GM18499 (cell line): ENCODE results near the gene SEMA4C.

Source experiments
- ATAC-seq: cut with Tn5 transposase; IDR thresholded peaks from one replicate; pipeline ENCODE4 v1.9.1; 2021; ENCODE audit warnings: moderate number of reproducible peaks; ENCODE audit not compliant: insufficient read depth, unreplicated experiment

Gene SEMA4C

DNA sequence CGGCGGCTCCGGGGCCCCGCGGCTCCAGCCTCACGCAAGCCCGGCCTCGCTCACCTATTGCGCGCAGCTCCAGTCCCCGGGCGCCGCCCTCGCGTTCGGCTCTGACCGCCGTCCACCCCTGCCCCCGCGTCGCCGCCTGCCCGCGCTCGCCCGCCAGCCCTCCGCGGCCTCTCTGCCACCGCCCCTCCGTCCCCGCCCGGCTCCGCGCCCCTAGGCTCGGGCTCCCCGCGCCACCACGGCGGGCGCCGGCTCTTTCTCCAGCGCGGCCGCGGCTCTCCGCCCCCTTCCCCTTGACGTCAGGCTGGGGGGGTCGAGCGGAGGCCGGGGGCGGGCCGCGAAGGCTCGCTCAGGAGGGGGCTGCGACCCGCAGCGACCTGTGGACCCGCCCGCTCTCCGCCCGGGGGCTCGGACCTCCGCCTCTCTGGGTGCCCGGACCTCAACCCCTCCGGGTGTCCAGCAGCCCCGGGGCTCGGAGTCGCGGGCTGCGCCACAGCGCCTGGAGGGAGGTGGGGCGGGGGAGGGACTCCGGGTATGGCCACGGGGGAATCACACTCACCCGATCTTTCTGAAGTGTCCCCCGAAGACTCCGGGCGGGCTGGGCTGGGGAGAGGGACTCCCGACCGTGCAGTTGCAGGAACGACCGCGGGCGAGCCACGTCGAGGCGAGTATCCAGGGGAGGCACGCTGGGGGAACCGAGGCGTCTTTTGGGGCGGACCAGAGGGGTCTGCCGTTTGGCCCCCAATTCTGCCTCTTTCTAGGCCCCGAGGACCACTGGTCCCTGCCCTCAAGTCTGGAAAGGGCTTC lies at the start of gene SEMA4C:
Gene SEMA4C, minus strand, starts transcription at position 259 of the 804 bp plus-strand sequence. CDS start 2,194 bp downstream, outside the sequence.
- ATAC-seq: no peak

- ATAC-seq: no peak
Observed at GRCh38 chr2:96918754-96919550, 49.1 kb upstream of the SEMA4C start.

DNA sequence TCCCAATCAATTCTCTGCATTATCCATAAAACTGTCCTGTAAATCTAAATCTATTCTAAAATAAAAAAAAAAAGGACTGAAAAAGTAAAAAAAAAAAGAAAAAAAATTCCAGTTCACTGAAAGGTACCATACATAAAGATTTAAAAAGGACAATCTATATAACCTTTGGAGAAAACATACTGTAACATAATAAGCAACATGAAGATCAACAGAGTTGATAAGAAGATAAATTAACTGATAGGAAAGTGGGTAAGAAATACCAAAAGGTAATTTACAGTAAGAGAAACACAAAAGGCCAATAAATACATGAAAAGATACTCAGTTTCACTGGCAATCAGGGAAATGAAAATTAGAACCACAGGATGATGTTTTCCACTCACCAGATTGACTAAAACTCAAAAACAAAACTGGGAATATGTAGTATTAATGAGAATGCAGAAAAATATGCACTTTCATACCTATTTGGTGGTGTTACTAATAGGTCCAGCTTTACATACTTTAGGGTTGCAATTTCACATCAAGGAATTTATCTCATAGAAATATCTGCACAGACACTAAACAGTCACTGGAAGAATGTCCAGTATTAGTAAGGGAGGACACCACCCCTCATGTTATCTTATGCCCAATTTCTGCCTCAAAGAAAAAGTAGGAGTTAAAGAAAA lies 48.3 kb upstream of the SEMA4C start:
- no peak for ATAC-seq

GRCh38 chr2:96916646-96917543 lies 47.0 kb upstream of the SEMA4C start:
- no peak for ATAC-seq

DNA sequence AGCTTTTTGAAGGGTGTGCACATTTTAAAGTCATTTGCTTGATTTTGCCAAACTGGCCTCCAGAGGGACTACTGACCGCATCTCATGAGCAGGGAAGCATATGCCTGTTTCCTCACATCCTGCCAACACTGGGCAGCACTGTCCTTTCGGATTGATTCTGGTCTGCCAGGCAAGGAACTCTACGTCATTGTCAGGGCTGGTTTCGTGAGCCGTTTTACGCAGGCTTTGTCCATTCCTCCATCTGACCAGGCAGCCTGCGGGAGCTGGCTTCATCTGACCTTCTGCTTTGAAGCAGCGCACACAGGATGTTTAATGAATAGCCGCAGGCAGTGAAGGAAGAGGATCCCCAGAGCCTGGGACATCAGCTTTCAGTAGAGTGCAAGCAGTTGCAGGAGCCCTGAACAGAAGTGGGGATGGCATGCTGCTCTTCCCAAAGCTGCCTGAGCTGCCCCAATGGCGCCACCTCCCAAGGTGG lies 46.3 kb upstream of the SEMA4C start:
- no peak for ATAC-seq

- ATAC-seq: no peak
Observed at GRCh38 chr2:96914332-96914731, 44.5 kb upstream of the SEMA4C start.

DNA sequence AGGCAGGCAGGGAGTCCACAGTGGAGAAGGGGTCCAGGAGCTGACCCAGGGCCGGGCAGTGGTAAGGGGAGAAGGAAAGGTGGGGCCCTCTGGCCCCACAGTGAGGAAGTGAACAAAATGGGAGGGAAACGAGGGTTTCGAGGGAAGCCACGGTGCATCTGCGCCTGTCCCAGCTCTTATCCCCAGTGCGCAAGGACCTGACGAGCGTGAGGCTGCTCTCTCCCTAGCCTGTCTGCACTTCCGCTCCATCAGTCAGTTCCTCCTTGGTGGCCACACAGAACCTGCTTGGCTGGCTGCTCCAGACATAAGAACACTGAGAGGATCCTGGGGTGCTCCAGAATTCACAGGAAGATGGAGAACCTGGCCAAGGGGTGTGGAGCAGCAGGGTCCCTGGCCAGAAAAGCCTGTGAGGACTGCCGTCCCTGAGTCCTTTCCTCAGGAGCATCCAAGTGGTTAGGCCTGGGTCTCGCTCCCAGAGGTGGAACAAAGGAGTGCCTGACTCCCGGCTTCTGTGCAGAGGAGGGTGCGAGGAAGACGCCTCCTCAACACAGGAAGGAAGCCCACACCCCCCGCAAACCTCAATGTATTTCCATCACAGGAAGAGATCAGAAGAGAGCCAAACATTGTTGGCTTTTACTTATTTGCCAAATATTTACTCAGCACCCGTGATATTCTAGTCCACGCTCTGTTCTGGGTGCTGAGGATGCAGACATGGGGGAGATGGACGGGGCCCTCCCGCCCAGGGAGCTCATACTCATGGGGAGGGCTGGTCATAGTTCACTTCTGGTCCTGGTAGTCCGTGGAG lies 43.7 kb upstream of the SEMA4C start:
- ATAC-seq: no peak

DNA sequence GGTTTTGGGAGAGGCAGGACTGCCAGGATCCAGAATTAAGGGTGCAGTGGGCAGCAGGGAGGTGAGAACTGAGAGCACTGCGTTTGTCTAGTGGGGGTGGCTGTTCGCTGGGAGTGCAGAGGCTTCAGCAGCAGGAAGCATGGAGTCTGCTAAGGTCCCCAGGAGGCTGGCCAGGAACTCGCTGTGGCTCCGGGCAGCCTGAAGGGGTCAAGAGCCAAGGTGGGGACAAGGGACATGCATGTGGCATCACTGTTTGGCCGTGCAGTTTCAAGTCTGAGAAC lies 43.2 kb upstream of the SEMA4C start:
- no peak for ATAC-seq

DNA sequence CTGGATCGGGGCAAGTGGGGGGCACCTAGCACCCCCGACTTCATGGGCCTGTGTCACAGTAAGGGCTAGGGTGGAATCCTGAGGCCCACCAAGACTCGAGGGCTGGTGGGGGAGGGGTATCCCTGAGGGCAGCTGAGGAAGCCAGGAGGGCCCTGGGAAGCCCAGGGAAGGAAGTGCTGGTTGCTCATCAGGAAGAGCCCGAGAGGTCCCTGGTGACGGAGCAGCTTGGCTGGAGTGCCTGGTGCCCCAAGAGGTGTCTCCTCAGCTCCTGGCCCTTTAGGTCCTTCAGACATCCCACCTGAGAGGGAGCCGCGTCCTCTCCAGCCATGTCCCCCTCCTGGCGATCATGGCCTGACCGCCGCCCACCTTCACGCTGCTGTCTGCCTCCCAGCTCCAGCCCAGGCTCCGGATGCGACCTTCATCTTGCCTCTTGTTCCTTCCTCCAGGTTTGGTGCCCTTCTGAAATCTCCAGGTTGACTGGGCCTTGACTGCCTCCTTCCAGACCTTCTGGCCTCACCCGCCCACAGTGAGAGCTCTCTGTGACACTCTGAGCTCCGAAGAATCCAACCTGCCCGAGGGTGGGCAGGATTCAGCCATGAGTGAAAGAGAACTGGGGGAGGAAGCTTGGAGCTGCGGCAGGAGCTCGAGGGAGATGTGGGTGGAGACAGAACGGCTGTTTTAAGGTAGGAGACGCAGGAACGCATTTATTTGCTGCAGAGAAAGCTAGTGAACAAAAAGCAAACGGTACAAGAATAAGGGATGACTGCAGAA lies 42.7 kb upstream of the SEMA4C start:
- ATAC-seq: no peak

- no peak for ATAC-seq
Observed at GRCh38 chr2:96909611-96910021, 39.7 kb upstream of the SEMA4C start.

DNA sequence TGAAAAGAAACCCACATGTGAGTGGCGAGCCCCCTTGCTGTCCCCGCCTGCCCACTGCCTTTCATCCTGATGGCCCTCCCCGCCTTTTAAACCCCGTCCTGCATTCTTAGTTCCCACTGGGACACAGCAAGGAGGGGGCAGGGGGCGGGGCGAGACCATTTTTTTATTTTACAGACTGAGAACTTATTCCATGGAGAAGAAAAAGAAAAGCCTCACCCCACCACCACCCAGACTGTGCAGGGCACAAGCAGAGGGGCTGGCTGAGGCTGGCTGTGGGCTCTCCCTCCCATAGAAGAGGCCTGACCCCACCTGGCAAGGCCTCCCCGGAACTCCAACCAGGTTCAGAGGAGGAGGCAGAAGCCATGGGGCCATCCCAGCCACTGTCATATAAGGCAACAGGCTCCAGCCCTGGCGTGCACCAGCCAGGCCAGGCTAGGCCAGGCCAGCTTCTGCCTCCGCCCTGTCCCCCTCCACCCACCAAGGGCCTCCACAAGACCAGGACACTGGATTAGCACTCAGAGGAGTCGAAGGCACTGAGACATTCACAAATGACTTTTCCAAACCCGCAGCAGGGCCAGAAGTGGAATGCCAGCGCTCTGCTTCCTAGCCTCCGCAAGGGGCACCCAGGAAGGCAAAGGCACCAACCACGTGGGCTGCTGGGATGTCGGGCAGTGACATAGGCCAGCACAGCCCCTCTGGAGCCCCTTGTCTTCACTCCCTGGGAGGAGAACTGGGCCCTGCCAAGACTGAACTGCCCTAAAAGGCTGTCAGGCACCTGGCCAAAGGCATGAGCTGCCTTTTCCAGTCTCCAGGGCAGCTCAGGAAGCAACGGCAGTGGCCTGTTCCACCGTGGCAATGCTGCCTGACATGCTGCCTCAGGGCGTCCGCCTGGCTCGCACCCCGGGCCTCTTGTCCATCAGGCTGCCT lies 37.5 kb upstream of the SEMA4C start:
- no peak for ATAC-seq

GRCh38 chr2:96906729-96907114 lies 36.8 kb upstream of the SEMA4C start:
- ATAC-seq: no peak

GRCh38 chr2:96903815-96904214 lies 33.9 kb upstream of the SEMA4C start:
- no peak for ATAC-seq

DNA sequence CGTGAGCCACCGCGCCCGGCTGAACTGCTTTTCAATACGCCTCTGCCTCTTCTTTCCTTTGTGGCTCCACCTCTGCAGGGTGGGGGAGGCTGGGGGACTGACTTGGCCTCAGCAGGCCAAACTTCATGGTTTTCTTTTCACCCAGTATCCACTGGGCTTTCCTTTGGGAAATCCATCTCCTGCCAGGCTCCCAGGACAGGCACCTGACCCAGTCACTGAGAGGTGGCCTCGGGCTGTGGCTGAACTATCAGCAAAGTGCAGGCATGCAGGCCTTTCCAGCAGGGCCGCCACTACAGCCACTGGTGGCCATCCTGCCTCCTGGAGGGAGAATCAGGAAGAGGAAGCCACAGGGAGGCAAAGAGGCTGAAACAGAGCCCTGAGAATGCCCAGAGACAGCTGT lies 33.4 kb upstream of the SEMA4C start:
- no peak for ATAC-seq

DNA sequence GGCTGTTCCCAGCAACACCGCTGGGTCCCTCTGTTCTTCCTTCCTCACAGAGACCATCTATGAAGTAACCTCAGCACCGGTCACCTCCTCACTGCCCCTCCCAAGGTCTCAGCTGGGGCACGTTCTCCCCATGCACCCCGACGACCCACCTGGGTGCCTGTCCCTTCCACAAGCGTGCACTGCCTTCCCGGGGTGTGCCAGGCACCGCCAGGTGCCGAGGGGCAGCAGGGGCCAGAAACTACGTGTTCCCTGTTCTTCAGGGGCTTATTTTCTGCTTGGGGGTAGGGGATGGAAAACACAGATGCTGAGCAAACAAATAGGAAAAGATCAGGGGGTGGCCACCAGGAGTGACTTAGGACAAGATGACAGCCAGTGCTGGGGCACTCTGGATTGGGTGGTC lies 30.4 kb upstream of the SEMA4C start:
- ATAC-seq: no peak

- ATAC-seq: no peak
Observed at GRCh38 chr2:96899413-96899741, 29.5 kb upstream of the SEMA4C start.

- ATAC-seq: no peak
Observed at GRCh38 chr2:96898641-96899412, 28.9 kb upstream of the SEMA4C start.
